HCT116 (cell line): Measurements from ENCODE around the gene INO80. TPM values are rescaled to one million over a fixed set of nuclear protein-coding genes. Genes with fewer than 3 reads are reported as not detected.

Source experiments
- ATAC-seq: fragments of 200-7000 bp; cut with Tn5 transposase; 2 replicates; pipeline ENCODE4 v1.9.1; 2020; ENCODE audit warnings: mild to moderate bottlenecking, moderate library complexity
- BruUV-seq: library from RNA; stranded (reverse); fragments of 400-500 nt; replicated peaks from 2 replicates; lab custom pipeline; 2021; lab: Mats Ljungman, UMichigan
- CTCF ChIA-PET: fragments of 300-600 bp; sonication (Branson Sonifier 250); formaldehyde crosslinking; loops from one replicate; lab custom pipeline; 2021; ENCODE audit warnings: antibody characterized with exemption; lab: Charles Lee
- POLR2A ChIA-PET: fragments of 300-600, 350-600 bp; sonication (Branson Sonifier 250); formaldehyde crosslinking; loops from one replicate; lab custom pipeline; 2021; ENCODE audit warnings: antibody characterized with exemption; lab: Charles Lee
- RAD21 ChIA-PET, 2 experiments: fragments of 300-600 bp; sonication (Branson Sonifier 250); formaldehyde crosslinking; loops; one replicate each; lab custom pipeline; 2023; ENCODE audit warnings: low total read pairs in 2 of 2; ENCODE audit not compliant: uncharacterized antibody in 2 of 2, unreplicated experiment in 2 of 2, low non-redundant PET in 1 of 2; lab: Charles Lee
- DNase-seq: peaks from one replicate; pipeline ENCODE4 v3.0.0-alpha.2; 2010; ENCODE audit warnings: low read depth, low spot score
- H2AFZ ChIP-seq: fragments of 200-600 bp; shearing (Covaris generic), sonication (generic); 2 replicates; pipeline ENCODE4 v1.6.1; 2017; ENCODE audit warnings: low read depth, mixed run types, mixed read lengths, antibody characterized with exemption, low read length; ENCODE audit not compliant: poor library complexity, severe bottlenecking
- H3K27ac ChIP-seq: 2 replicates; pipeline ENCODE4 v1.5.1; 2012; ENCODE audit warnings: low read depth, low read length
- H3K27me3 ChIP-seq: fragments of 200-600 bp; sonication (generic); 2 replicates; pipeline ENCODE4 v1.6.1; 2016; ENCODE audit warnings: mixed run types, low read length, mixed read lengths; ENCODE audit not compliant: insufficient read depth
- H3K36me3 ChIP-seq, 2 experiments: fragments of 200-500 bp in 1 of 2; fragments of 200-600 bp in 1 of 2; sonication (Bioruptor generic) in 1 of 2; sonication (generic) in 1 of 2; 2 replicates each; pipeline versions ENCODE4 v1.5.1 to v1.6.1; 2014 to 2016; ENCODE audit warnings: low read length in 2 of 2, inconsistent platforms in 1 of 2, mixed read lengths in 1 of 2, mixed run types in 1 of 2; ENCODE audit not compliant: insufficient read depth in 2 of 2, control insufficient read depth in 1 of 2
- H3K4me1 ChIP-seq, 2 experiments: fragments of 200-600 bp in 1 of 2; sonication (generic) in 1 of 2; 2 replicates each; pipeline versions ENCODE4 v1.5.1 to v1.6.1; 2012 to 2017; ENCODE audit warnings: low read length in 2 of 2, inconsistent platforms in 1 of 2, mild to moderate bottlenecking in 1 of 2, mixed read lengths in 1 of 2, mixed run types in 1 of 2, moderate library complexity in 1 of 2; ENCODE audit not compliant: insufficient read depth in 2 of 2, control insufficient read depth in 1 of 2
- H3K4me2 ChIP-seq: fragments of 200-600 bp; sonication (generic); 2 replicates; pipeline ENCODE4 v1.6.1; 2017; ENCODE audit warnings: mixed run types, low read length, mixed read lengths
- H3K4me3 ChIP-seq, 2 experiments: fragments of 200-600 bp in 1 of 2; sonication (generic) in 1 of 2; replicated peaks in 1 of 2; 2 replicates each; pipeline ENCODE4 v1.5.1; 2011 to 2016; ENCODE audit warnings: low read length in 2 of 2, control low read depth in 1 of 2, low read depth in 1 of 2, mild to moderate bottlenecking in 1 of 2, mixed read lengths in 1 of 2, mixed run types in 1 of 2
- H3K79me2 ChIP-seq: fragments of 200-600 bp; sonication (generic); 2 replicates; pipeline ENCODE4 v1.6.1; 2017; ENCODE audit warnings: mild to moderate bottlenecking, mixed run types, low read length, moderate library complexity, mixed read lengths; ENCODE audit not compliant: insufficient read depth
- H3K9ac ChIP-seq: fragments of 200-600 bp; sonication (generic); 2 replicates; pipeline ENCODE4 v1.6.1; 2016; ENCODE audit warnings: low read length, mixed read lengths
- H3K9me2 ChIP-seq: fragments of 200-600 bp; sonication (generic), shearing (Covaris generic); 2 replicates; pipeline ENCODE4 v1.6.1; 2017; ENCODE audit warnings: mixed run types, mild to moderate bottlenecking, moderate library complexity; ENCODE audit not compliant: insufficient read depth
- H3K9me3 ChIP-seq, 2 experiments: fragments of 200-500 bp in 1 of 2; fragments of 200-600 bp in 1 of 2; sonication (Bioruptor generic) in 1 of 2; sonication (generic) in 1 of 2; 2 replicates each; pipeline ENCODE4 v1.6.1; 2014 to 2017; ENCODE audit warnings: low read length in 2 of 2, mixed read lengths in 2 of 2, inconsistent platforms in 1 of 2, low read depth in 1 of 2, mild to moderate bottlenecking in 1 of 2, mixed run types in 1 of 2, moderate library complexity in 1 of 2; ENCODE audit not compliant: control insufficient read depth in 1 of 2, insufficient read depth in 1 of 2
- H4K20me1 ChIP-seq: fragments of 200-600 bp; sonication (generic), shearing (Covaris generic); 2 replicates; pipeline ENCODE4 v1.6.1; 2017; ENCODE audit warnings: mixed run types, mild to moderate bottlenecking, moderate library complexity; ENCODE audit not compliant: insufficient read depth
- CBX3 ChIP-seq: IDR thresholded peaks from 2 replicates; pipeline ENCODE4 v1.6.1; 2012; ENCODE audit warnings: low read depth
- CEBPB ChIP-seq: IDR thresholded peaks from 2 replicates; pipeline ENCODE4 v1.6.1; 2012; ENCODE audit warnings: low read depth
- CTCF ChIP-seq, 3 experiments: fragments of 200-600 bp in 1 of 3; sonication (generic) in 1 of 3; IDR thresholded peaks in 2 of 3; conservative IDR thresholded peaks in 1 of 3; 2 replicates each; pipeline ENCODE4 v1.5.1; 2012 to 2017; ENCODE audit warnings: low read depth in 2 of 3, low read length in 2 of 3, antibody characterized with exemption in 1 of 3, borderline replicate concordance in 1 of 3, control low read depth in 1 of 3, mild to moderate bottlenecking in 1 of 3, mixed read lengths in 1 of 3, mixed run types in 1 of 3, moderate library complexity in 1 of 3; ENCODE audit not compliant: insufficient read depth in 1 of 3
- ELF1 ChIP-seq: IDR thresholded peaks from 2 replicates; pipeline ENCODE4 v1.6.1; 2012; ENCODE audit warnings: low read depth, borderline replicate concordance
- EZH2phosphoT487 ChIP-seq: fragments of 200-600 bp; IDR thresholded peaks from 2 replicates; pipeline ENCODE4 v1.6.1; 2018; ENCODE audit warnings: antibody characterized with exemption, borderline replicate concordance
- FOSL1 ChIP-seq: IDR thresholded peaks from 2 replicates; pipeline ENCODE4 v1.6.1; 2012; ENCODE audit warnings: low read depth
- JUND ChIP-seq: IDR thresholded peaks from 2 replicates; pipeline ENCODE4 v1.6.1; 2012
- MAX ChIP-seq: IDR thresholded peaks from 2 replicates; pipeline ENCODE4 v1.6.1; 2012
- POLR2A ChIP-seq: IDR thresholded peaks from 2 replicates; pipeline ENCODE4 v1.7.0; 2011; ENCODE audit warnings: borderline replicate concordance; ENCODE audit not compliant: insufficient read depth, insufficient read length; ENCODE audit errors: extremely low read depth
- POLR2AphosphoS5 ChIP-seq: IDR thresholded peaks from 2 replicates; pipeline ENCODE4 v1.6.1; 2011; ENCODE audit warnings: mild to moderate bottlenecking, low read depth, low read length, moderate library complexity
- RAD21 ChIP-seq: IDR thresholded peaks from 2 replicates; pipeline ENCODE4 v1.6.1; 2012; ENCODE audit warnings: low read depth, mild to moderate bottlenecking
- REST ChIP-seq: IDR thresholded peaks from 2 replicates; pipeline ENCODE4 v1.6.1; 2012; ENCODE audit warnings: low read depth
- SIN3A ChIP-seq: IDR thresholded peaks from 2 replicates; pipeline ENCODE4 v1.6.1; 2012; ENCODE audit warnings: low read depth
- SP1 ChIP-seq: IDR thresholded peaks from 2 replicates; pipeline ENCODE4 v1.6.1; 2012; ENCODE audit warnings: low read depth
- SRF ChIP-seq: IDR thresholded peaks from 2 replicates; pipeline ENCODE4 v1.6.1; 2012; ENCODE audit warnings: low read depth
- TCF7L2 ChIP-seq: IDR thresholded peaks from 2 replicates; pipeline ENCODE4 v1.7.0; 2011; ENCODE audit warnings: borderline replicate concordance, inconsistent platforms; ENCODE audit not compliant: insufficient read depth, insufficient read length; ENCODE audit errors: extremely low read depth
- YY1 ChIP-seq: IDR thresholded peaks from 2 replicates; pipeline ENCODE4 v1.6.1; 2011; ENCODE audit warnings: low read length, low read depth, moderate library complexity, mild to moderate bottlenecking; ENCODE audit not compliant: insufficient replicate concordance; ENCODE audit errors: extremely low read depth
- ZBTB33 ChIP-seq: IDR thresholded peaks from 2 replicates; pipeline ENCODE4 v1.6.1; 2011; ENCODE audit warnings: mild to moderate bottlenecking, low read length, moderate library complexity; ENCODE audit not compliant: insufficient replicate concordance; ENCODE audit errors: extremely low read depth
- ZFX ChIP-seq: fragments of 450-650 bp; IDR thresholded peaks from 2 replicates; pipeline ENCODE4 v1.6.1; 2017
- ZNF274 ChIP-seq: fragments of 200-500 bp; sonication (Bioruptor generic); IDR thresholded peaks from 2 replicates; pipeline ENCODE4 v1.6.1; 2014; ENCODE audit warnings: mild to moderate bottlenecking, low read depth, low read length, inconsistent platforms
- intact Hi-C: fragments of 100-400 bp; cut with micrococcal nuclease; formaldehyde crosslinking; loops from 2 replicates; pipeline ENCODE4 v1.10.0; 2022
- total RNA-seq: library from RNA; stranded (reverse); gene quantifications from one replicate; pipeline ENCODE4 v1.2.1, GENCODE V29; 2021; ENCODE audit not compliant: unreplicated experiment

Gene INO80
- total RNA-seq, 1 experiment from 2014 or later: 28.2 TPM

- H3K27ac ChIP-seq: no peak overlapping the region
- no TSS peak for BruUV-seq
Measured at GRCh38 chr15:41161336-41161735, 45.3 kb upstream of the INO80 start.

More at GRCh38 chr15:41161336-41161735, 45.3 kb upstream of the INO80 start:
- H3K9me3 ChIP-seq: no peaks in the 10 kb centered on the region
- TF ChIP-seq POLR2A (no peak), YY1 (no peak), CEBPB (no peak), JUND (no peak), REST (no peak), SIN3A (no peak), TCF7L2 (no peak), POLR2AphosphoS5 (no peak), CBX3 (no peak), MAX (no peak), FOSL1 (no peak), CTCF (IDR thresholded peaks at IDR 0.05 in 2 of 3, conservative IDR thresholded peaks at IDR 0.05 in 1 of 3; ENCODE audit: borderline replicate concordance in 1 of 3, insufficient read depth in 1 of 3, low read depth in 2 of 3, low read length in 2 of 3) (no peak), ZFX (no peak), SP1 (no peak), ZBTB33 (no peak), SRF (no peak), RAD21 (no peak), ELF1 (no peak), ZNF274 (no peak), EZH2phosphoT487 (no peak)
- H2AFZ ChIP-seq: no peak overlapping the region
- POLR2A ChIA-PET: no interaction called here
- H3K79me2 ChIP-seq: no peaks in the 10 kb centered on the region
- CTCF ChIA-PET: no interaction called here
- no peak overlapping the region for H3K9ac ChIP-seq
- DNase-seq (no peak), ATAC-seq (no peak)
- no peaks in the 10 kb centered on the region for H3K9me2 ChIP-seq
- no peaks in the 10 kb centered on the region for H3K27me3 ChIP-seq
- no peaks in the 10 kb centered on the region for H4K20me1 ChIP-seq
- intact Hi-C loops: no loop called here
- H3K4me3 ChIP-seq: no peak overlapping the region
- H3K36me3 ChIP-seq: no peaks in the 10 kb centered on the region
- RAD21 ChIA-PET: no interaction called here
- H3K4me2 ChIP-seq: no peak overlapping the region
- no peaks in the 10 kb centered on the region for H3K4me1 ChIP-seq
